ENCODE data around the gene ESD. TPM values are rescaled to one million over a fixed set of nuclear protein-coding genes. Genes with fewer than 3 reads are reported as not detected.
A peak's percentile ranks its signal among the peaks of the same experiment; 100 is the strongest.

ESD gene
- total and polyA plus RNA-seq, 2 of the 13 experiments (the other 11 are each of a cell fraction or from before 2014, with no cell fraction given): 118 to 147 TPM

DNA sequence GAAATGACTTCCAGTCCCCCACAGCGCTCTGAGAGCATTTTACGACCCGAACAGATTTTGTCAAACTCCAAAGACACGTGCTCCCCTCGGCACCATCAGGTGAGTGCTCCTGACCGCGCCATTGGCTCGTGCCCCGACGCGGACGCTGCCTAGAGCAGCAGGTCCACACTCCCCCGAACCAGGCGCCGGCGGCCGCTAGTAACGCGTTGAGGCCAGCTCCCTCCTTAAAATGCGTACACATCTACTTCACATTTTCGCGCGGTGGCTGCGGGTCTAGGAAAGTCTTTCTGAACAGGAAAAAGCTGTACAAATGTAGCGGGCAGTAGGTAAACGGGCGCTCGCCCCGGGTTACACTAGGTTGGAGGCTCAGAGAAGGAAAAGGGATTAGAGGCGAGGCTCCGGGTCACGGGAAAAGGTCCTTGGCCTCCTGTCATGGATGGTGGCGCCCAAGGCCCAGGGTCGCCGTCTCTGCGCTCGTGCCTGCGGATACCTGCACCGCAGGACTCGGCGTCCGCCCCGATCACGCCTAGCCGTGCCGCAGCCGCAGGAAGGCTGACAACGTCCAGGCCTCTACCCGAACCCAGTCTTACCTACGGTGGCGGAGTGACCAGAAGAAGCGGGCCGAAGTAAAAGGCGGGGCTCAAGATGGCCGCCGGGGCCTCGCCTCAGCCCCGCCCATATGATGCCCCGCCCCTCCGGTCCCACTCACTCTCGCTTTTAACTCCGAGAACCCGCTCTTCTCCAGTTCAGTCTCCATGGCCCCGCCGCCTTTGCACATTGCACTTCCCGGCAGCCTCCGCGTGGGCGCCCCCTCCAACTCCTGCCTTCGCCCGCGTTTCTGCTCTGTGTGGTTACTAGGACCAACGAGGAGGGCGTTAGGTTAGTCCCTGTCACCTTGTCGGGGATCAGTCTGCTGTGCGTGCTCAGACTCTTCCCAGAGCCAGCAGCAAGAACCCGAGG is at the start of gene ESD (continued):
- TF ChIP-seq NR3C1 (CRISPR knock-in tag; IDR thresholded peaks at IDR 0.05): no peak
- peak; percentile 58 for TF ChIP-seq HNRNPK (IDR thresholded peaks at IDR 0.05; ENCODE audit: low read depth, low read length, poor library complexity, severe bottlenecking)
- TF ChIP-seq EZH2 (conservative IDR thresholded peaks at IDR 0.05; ENCODE audit: low read depth, low read length): no peak
- TF ChIP-seq, protein P1, sequence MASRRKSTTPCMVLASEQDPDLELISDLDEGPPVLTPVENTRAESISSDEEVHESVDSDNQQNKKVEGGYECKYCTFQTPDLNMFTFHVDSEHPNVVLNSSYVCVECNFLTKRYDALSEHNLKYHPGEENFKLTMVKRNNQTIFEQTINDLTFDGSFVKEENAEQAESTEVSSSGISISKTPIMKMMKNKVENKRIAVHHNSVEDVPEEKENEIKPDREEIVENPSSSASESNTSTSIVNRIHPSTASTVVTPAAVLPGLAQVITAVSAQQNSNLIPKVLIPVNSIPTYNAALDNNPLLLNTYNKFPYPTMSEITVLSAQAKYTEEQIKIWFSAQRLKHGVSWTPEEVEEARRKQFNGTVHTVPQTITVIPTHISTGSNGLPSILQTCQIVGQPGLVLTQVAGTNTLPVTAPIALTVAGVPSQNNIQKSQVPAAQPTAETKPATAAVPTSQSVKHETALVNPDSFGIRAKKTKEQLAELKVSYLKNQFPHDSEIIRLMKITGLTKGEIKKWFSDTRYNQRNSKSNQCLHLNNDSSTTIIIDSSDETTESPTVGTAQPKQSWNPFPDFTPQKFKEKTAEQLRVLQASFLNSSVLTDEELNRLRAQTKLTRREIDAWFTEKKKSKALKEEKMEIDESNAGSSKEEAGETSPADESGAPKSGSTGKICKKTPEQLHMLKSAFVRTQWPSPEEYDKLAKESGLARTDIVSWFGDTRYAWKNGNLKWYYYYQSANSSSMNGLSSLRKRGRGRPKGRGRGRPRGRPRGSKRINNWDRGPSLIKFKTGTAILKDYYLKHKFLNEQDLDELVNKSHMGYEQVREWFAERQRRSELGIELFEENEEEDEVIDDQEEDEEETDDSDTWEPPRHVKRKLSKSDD (CRISPR knock-in tag; IDR thresholded peaks at IDR 0.05; ENCODE audit: low read depth): peak; percentile 42
- TF ChIP-seq MIER3 (CRISPR knock-in tag; IDR thresholded peaks at IDR 0.05; ENCODE audit: borderline replicate concordance): 0 out of 2 replicates have a peak, but pooled peaks have one; percentile 59
- TF ChIP-seq, protein P2, sequence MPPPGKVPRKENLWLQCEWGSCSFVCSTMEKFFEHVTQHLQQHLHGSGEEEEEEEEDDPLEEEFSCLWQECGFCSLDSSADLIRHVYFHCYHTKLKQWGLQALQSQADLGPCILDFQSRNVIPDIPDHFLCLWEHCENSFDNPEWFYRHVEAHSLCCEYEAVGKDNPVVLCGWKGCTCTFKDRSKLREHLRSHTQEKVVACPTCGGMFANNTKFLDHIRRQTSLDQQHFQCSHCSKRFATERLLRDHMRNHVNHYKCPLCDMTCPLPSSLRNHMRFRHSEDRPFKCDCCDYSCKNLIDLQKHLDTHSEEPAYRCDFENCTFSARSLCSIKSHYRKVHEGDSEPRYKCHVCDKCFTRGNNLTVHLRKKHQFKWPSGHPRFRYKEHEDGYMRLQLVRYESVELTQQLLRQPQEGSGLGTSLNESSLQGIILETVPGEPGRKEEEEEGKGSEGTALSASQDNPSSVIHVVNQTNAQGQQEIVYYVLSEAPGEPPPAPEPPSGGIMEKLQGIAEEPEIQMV (CRISPR knock-in tag; IDR thresholded peaks at IDR 0.05; ENCODE audit: low read depth): peak; percentile 99
- TF ChIP-seq NR2C2 (CRISPR knock-in tag; IDR thresholded peaks at IDR 0.05; ENCODE audit: borderline replicate concordance): no peak
- TF ChIP-seq, protein P3, sequence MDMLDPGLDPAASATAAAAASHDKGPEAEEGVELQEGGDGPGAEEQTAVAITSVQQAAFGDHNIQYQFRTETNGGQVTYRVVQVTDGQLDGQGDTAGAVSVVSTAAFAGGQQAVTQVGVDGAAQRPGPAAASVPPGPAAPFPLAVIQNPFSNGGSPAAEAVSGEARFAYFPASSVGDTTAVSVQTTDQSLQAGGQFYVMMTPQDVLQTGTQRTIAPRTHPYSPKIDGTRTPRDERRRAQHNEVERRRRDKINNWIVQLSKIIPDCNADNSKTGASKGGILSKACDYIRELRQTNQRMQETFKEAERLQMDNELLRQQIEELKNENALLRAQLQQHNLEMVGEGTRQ (IDR thresholded peaks at IDR 0.05; ENCODE audit: low read depth, low read length): peak; percentile 77
- TF ChIP-seq, protein P3 (CRISPR knock-in tag; IDR thresholded peaks at IDR 0.05; ENCODE audit: borderline replicate concordance): peak; percentile 82; the same call in 1 of the 2 replicates
- no peak for TF ChIP-seq ZNF101 (CRISPR knock-in tag; IDR thresholded peaks at IDR 0.05; ENCODE audit: borderline replicate concordance, low read depth)
- TF ChIP-seq ZNF317 (CRISPR knock-in tag; IDR thresholded peaks at IDR 0.05): peak; percentile 38; the same call in 1 of the 2 replicates
- TF ChIP-seq, protein P4, sequence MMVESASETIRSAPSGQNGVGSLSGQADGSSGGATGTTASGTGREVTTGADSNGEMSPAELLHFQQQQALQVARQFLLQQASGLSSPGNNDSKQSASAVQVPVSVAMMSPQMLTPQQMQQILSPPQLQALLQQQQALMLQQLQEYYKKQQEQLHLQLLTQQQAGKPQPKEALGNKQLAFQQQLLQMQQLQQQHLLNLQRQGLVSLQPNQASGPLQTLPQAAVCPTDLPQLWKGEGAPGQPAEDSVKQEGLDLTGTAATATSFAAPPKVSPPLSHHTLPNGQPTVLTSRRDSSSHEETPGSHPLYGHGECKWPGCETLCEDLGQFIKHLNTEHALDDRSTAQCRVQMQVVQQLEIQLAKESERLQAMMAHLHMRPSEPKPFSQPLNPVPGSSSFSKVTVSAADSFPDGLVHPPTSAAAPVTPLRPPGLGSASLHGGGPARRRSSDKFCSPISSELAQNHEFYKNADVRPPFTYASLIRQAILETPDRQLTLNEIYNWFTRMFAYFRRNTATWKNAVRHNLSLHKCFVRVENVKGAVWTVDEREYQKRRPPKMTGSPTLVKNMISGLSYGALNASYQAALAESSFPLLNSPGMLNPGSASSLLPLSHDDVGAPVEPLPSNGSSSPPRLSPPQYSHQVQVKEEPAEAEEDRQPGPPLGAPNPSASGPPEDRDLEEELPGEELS (CRISPR knock-in tag; IDR thresholded peaks at IDR 0.05): peak; percentile 37
- TF ChIP-seq, protein P5, sequence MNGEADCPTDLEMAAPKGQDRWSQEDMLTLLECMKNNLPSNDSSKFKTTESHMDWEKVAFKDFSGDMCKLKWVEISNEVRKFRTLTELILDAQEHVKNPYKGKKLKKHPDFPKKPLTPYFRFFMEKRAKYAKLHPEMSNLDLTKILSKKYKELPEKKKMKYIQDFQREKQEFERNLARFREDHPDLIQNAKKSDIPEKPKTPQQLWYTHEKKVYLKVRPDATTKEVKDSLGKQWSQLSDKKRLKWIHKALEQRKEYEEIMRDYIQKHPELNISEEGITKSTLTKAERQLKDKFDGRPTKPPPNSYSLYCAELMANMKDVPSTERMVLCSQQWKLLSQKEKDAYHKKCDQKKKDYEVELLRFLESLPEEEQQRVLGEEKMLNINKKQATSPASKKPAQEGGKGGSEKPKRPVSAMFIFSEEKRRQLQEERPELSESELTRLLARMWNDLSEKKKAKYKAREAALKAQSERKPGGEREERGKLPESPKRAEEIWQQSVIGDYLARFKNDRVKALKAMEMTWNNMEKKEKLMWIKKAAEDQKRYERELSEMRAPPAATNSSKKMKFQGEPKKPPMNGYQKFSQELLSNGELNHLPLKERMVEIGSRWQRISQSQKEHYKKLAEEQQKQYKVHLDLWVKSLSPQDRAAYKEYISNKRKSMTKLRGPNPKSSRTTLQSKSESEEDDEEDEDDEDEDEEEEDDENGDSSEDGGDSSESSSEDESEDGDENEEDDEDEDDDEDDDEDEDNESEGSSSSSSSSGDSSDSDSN (CRISPR knock-in tag; IDR thresholded peaks at IDR 0.05): peak; percentile 92
- TF ChIP-seq ZKSCAN8 (CRISPR knock-in tag; IDR thresholded peaks at IDR 0.05; ENCODE audit: borderline replicate concordance): peak; percentile 65; the same call in 1 of the 2 replicates
